Measurements from ENCODE around the gene ALPL.

- TF ChIP-seq CTCF (conservative IDR thresholded peaks at IDR 0.05; ENCODE audit: low read depth, low read length) (no peak), EZH2 (IDR thresholded peaks at IDR 0.05; ENCODE audit: borderline replicate concordance, low read depth, low read length, poor library complexity, severe bottlenecking) (no peak)
These were observed 44.1 kb downstream of the ALPL start for GRCh38 chr1:21553116-21553926.
